HCT116 (cell line): Measurements from ENCODE around the gene CTCFL. TPM values are rescaled to one million over a fixed set of nuclear protein-coding genes. Genes with fewer than 3 reads are reported as not detected.

ENCODE experiments used
- ATAC-seq: fragments of 200-7000 bp; cut with Tn5 transposase; 2 replicates; pipeline ENCODE4 v1.9.1; 2020; ENCODE audit warnings: mild to moderate bottlenecking, moderate library complexity
- BruUV-seq: library from RNA; stranded (reverse); fragments of 400-500 nt; replicated peaks from 2 replicates; lab custom pipeline; 2021; lab: Mats Ljungman, UMichigan
- CTCF ChIA-PET: fragments of 300-600 bp; sonication (Branson Sonifier 250); formaldehyde crosslinking; loops from one replicate; lab custom pipeline; 2021; ENCODE audit warnings: antibody characterized with exemption; lab: Charles Lee
- POLR2A ChIA-PET: fragments of 300-600, 350-600 bp; sonication (Branson Sonifier 250); formaldehyde crosslinking; loops from one replicate; lab custom pipeline; 2021; ENCODE audit warnings: antibody characterized with exemption; lab: Charles Lee
- RAD21 ChIA-PET, 2 experiments: fragments of 300-600 bp; sonication (Branson Sonifier 250); formaldehyde crosslinking; loops; one replicate each; lab custom pipeline; 2023; ENCODE audit warnings: low total read pairs in 2 of 2; ENCODE audit not compliant: uncharacterized antibody in 2 of 2, unreplicated experiment in 2 of 2, low non-redundant PET in 1 of 2; lab: Charles Lee
- DNase-seq: peaks from one replicate; pipeline ENCODE4 v3.0.0-alpha.2; 2010; ENCODE audit warnings: low read depth, low spot score
- H2AFZ ChIP-seq: fragments of 200-600 bp; shearing (Covaris generic), sonication (generic); 2 replicates; pipeline ENCODE4 v1.6.1; 2017; ENCODE audit warnings: low read depth, mixed run types, mixed read lengths, antibody characterized with exemption, low read length; ENCODE audit not compliant: poor library complexity, severe bottlenecking
- H3K27ac ChIP-seq: 2 replicates; pipeline ENCODE4 v1.5.1; 2012; ENCODE audit warnings: low read depth, low read length
- H3K27me3 ChIP-seq: fragments of 200-600 bp; sonication (generic); 2 replicates; pipeline ENCODE4 v1.6.1; 2016; ENCODE audit warnings: mixed run types, low read length, mixed read lengths; ENCODE audit not compliant: insufficient read depth
- H3K36me3 ChIP-seq, 2 experiments: fragments of 200-500 bp in 1 of 2; fragments of 200-600 bp in 1 of 2; sonication (Bioruptor generic) in 1 of 2; sonication (generic) in 1 of 2; 2 replicates each; pipeline versions ENCODE4 v1.5.1 to v1.6.1; 2014 to 2016; ENCODE audit warnings: low read length in 2 of 2, inconsistent platforms in 1 of 2, mixed read lengths in 1 of 2, mixed run types in 1 of 2; ENCODE audit not compliant: insufficient read depth in 2 of 2, control insufficient read depth in 1 of 2
- H3K4me1 ChIP-seq, 2 experiments: fragments of 200-600 bp in 1 of 2; sonication (generic) in 1 of 2; 2 replicates each; pipeline versions ENCODE4 v1.5.1 to v1.6.1; 2012 to 2017; ENCODE audit warnings: low read length in 2 of 2, inconsistent platforms in 1 of 2, mild to moderate bottlenecking in 1 of 2, mixed read lengths in 1 of 2, mixed run types in 1 of 2, moderate library complexity in 1 of 2; ENCODE audit not compliant: insufficient read depth in 2 of 2, control insufficient read depth in 1 of 2
- H3K4me2 ChIP-seq: fragments of 200-600 bp; sonication (generic); 2 replicates; pipeline ENCODE4 v1.6.1; 2017; ENCODE audit warnings: mixed run types, low read length, mixed read lengths
- H3K4me3 ChIP-seq, 2 experiments: fragments of 200-600 bp in 1 of 2; sonication (generic) in 1 of 2; replicated peaks in 1 of 2; 2 replicates each; pipeline ENCODE4 v1.5.1; 2011 to 2016; ENCODE audit warnings: low read length in 2 of 2, control low read depth in 1 of 2, low read depth in 1 of 2, mild to moderate bottlenecking in 1 of 2, mixed read lengths in 1 of 2, mixed run types in 1 of 2
- H3K79me2 ChIP-seq: fragments of 200-600 bp; sonication (generic); 2 replicates; pipeline ENCODE4 v1.6.1; 2017; ENCODE audit warnings: mild to moderate bottlenecking, mixed run types, low read length, moderate library complexity, mixed read lengths; ENCODE audit not compliant: insufficient read depth
- H3K9ac ChIP-seq: fragments of 200-600 bp; sonication (generic); 2 replicates; pipeline ENCODE4 v1.6.1; 2016; ENCODE audit warnings: low read length, mixed read lengths
- H3K9me2 ChIP-seq: fragments of 200-600 bp; sonication (generic), shearing (Covaris generic); 2 replicates; pipeline ENCODE4 v1.6.1; 2017; ENCODE audit warnings: mixed run types, mild to moderate bottlenecking, moderate library complexity; ENCODE audit not compliant: insufficient read depth
- H3K9me3 ChIP-seq, 2 experiments: fragments of 200-500 bp in 1 of 2; fragments of 200-600 bp in 1 of 2; sonication (Bioruptor generic) in 1 of 2; sonication (generic) in 1 of 2; 2 replicates each; pipeline ENCODE4 v1.6.1; 2014 to 2017; ENCODE audit warnings: low read length in 2 of 2, mixed read lengths in 2 of 2, inconsistent platforms in 1 of 2, low read depth in 1 of 2, mild to moderate bottlenecking in 1 of 2, mixed run types in 1 of 2, moderate library complexity in 1 of 2; ENCODE audit not compliant: control insufficient read depth in 1 of 2, insufficient read depth in 1 of 2
- H4K20me1 ChIP-seq: fragments of 200-600 bp; sonication (generic), shearing (Covaris generic); 2 replicates; pipeline ENCODE4 v1.6.1; 2017; ENCODE audit warnings: mixed run types, mild to moderate bottlenecking, moderate library complexity; ENCODE audit not compliant: insufficient read depth
- CBX3 ChIP-seq: IDR thresholded peaks from 2 replicates; pipeline ENCODE4 v1.6.1; 2012; ENCODE audit warnings: low read depth
- CEBPB ChIP-seq: IDR thresholded peaks from 2 replicates; pipeline ENCODE4 v1.6.1; 2012; ENCODE audit warnings: low read depth
- EGR1 ChIP-seq: IDR thresholded peaks from 2 replicates; pipeline ENCODE4 v1.6.1; 2012; ENCODE audit warnings: low read depth
- ELF1 ChIP-seq: IDR thresholded peaks from 2 replicates; pipeline ENCODE4 v1.6.1; 2012; ENCODE audit warnings: low read depth, borderline replicate concordance
- EZH2 ChIP-seq: fragments of 200-600 bp; sonication (generic); IDR thresholded peaks from 2 replicates; pipeline ENCODE4 v1.6.1; 2017; ENCODE audit warnings: antibody characterized with exemption, mixed run types
- EZH2phosphoT487 ChIP-seq: fragments of 200-600 bp; IDR thresholded peaks from 2 replicates; pipeline ENCODE4 v1.6.1; 2018; ENCODE audit warnings: antibody characterized with exemption, borderline replicate concordance
- FOSL1 ChIP-seq: IDR thresholded peaks from 2 replicates; pipeline ENCODE4 v1.6.1; 2012; ENCODE audit warnings: low read depth
- POLR2AphosphoS5 ChIP-seq: IDR thresholded peaks from 2 replicates; pipeline ENCODE4 v1.6.1; 2011; ENCODE audit warnings: mild to moderate bottlenecking, low read depth, low read length, moderate library complexity
- RAD21 ChIP-seq: IDR thresholded peaks from 2 replicates; pipeline ENCODE4 v1.6.1; 2012; ENCODE audit warnings: low read depth, mild to moderate bottlenecking
- SIN3A ChIP-seq: IDR thresholded peaks from 2 replicates; pipeline ENCODE4 v1.6.1; 2012; ENCODE audit warnings: low read depth
- SP1 ChIP-seq: IDR thresholded peaks from 2 replicates; pipeline ENCODE4 v1.6.1; 2012; ENCODE audit warnings: low read depth
- TCF7L2 ChIP-seq: IDR thresholded peaks from 2 replicates; pipeline ENCODE4 v1.7.0; 2011; ENCODE audit warnings: borderline replicate concordance, inconsistent platforms; ENCODE audit not compliant: insufficient read depth, insufficient read length; ENCODE audit errors: extremely low read depth
- YY1 ChIP-seq: IDR thresholded peaks from 2 replicates; pipeline ENCODE4 v1.6.1; 2011; ENCODE audit warnings: low read length, low read depth, moderate library complexity, mild to moderate bottlenecking; ENCODE audit not compliant: insufficient replicate concordance; ENCODE audit errors: extremely low read depth
- ZFX ChIP-seq: fragments of 450-650 bp; IDR thresholded peaks from 2 replicates; pipeline ENCODE4 v1.6.1; 2017
- intact Hi-C: fragments of 100-400 bp; cut with micrococcal nuclease; formaldehyde crosslinking; loops from 2 replicates; pipeline ENCODE4 v1.10.0; 2022
- total RNA-seq: library from RNA; stranded (reverse); gene quantifications from one replicate; pipeline ENCODE4 v1.2.1, GENCODE V29; 2021; ENCODE audit not compliant: unreplicated experiment
- TF ChIP-seq, protein P1 (sequence below): IDR thresholded peaks from 2 replicates; pipeline ENCODE4 v1.6.1; 2012; ENCODE audit warnings: low read depth
- TF ChIP-seq, protein P2 (sequence below): IDR thresholded peaks from 2 replicates; pipeline ENCODE4 v1.6.1; 2012
- TF ChIP-seq, protein P3 (sequence below): IDR thresholded peaks from 2 replicates; pipeline ENCODE4 v1.6.1; 2012

Gene CTCFL
- total RNA-seq, 1 experiment from 2014 or later = 0.34 TPM

DNA sequence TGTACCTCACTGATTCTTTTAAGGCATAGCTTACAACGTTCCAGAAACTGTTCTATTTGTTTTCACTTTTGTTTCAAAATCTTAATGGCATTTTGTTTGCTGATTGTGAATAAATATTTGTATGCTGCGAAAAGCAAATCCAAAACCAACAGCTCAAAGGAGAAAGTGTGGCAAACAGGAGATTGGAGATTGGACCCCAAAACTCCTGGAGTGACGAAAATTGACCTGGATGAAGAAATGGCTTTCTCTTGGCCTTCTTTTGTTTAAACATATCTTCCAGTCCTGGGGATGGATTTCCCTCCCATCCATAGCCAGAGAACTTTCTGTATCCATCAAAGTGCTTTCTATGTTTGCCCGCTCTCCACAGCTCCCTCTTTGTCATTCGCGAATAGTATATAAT, 2.8 kb upstream of the CTCFL start:
- H4K20me1 ChIP-seq = no peaks in the 10 kb centered on the region
- ATAC-seq = no peak
- no peak overlapping the region for H2AFZ ChIP-seq
- POLR2A ChIA-PET = no interaction called here
- no peak overlapping the region for H3K4me3 ChIP-seq
- intact Hi-C loops = no loop called here
- no peak for TF ChIP-seq ZFX
- TF ChIP-seq, protein P1, sequence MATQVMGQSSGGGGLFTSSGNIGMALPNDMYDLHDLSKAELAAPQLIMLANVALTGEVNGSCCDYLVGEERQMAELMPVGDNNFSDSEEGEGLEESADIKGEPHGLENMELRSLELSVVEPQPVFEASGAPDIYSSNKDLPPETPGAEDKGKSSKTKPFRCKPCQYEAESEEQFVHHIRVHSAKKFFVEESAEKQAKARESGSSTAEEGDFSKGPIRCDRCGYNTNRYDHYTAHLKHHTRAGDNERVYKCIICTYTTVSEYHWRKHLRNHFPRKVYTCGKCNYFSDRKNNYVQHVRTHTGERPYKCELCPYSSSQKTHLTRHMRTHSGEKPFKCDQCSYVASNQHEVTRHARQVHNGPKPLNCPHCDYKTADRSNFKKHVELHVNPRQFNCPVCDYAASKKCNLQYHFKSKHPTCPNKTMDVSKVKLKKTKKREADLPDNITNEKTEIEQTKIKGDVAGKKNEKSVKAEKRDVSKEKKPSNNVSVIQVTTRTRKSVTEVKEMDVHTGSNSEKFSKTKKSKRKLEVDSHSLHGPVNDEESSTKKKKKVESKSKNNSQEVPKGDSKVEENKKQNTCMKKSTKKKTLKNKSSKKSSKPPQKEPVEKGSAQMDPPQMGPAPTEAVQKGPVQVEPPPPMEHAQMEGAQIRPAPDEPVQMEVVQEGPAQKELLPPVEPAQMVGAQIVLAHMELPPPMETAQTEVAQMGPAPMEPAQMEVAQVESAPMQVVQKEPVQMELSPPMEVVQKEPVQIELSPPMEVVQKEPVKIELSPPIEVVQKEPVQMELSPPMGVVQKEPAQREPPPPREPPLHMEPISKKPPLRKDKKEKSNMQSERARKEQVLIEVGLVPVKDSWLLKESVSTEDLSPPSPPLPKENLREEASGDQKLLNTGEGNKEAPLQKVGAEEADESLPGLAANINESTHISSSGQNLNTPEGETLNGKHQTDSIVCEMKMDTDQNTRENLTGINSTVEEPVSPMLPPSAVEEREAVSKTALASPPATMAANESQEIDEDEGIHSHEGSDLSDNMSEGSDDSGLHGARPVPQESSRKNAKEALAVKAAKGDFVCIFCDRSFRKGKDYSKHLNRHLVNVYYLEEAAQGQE = no peak
- no peak for TF ChIP-seq EGR1
- TF ChIP-seq POLR2AphosphoS5 = no peak
- no peak for TF ChIP-seq SIN3A
- no peak for TF ChIP-seq CEBPB
- TF ChIP-seq, protein P2, sequence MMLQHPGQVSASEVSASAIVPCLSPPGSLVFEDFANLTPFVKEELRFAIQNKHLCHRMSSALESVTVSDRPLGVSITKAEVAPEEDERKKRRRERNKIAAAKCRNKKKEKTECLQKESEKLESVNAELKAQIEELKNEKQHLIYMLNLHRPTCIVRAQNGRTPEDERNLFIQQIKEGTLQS = no peak
- TF ChIP-seq YY1 = no peak
- TF ChIP-seq CBX3 = no peak
- TF ChIP-seq ELF1 = no peak
- TF ChIP-seq EZH2phosphoT487 = no peak
- TF ChIP-seq RAD21 = no peak
- no peak for TF ChIP-seq TCF7L2
- no peak for TF ChIP-seq SP1
- TF ChIP-seq, protein P3, sequence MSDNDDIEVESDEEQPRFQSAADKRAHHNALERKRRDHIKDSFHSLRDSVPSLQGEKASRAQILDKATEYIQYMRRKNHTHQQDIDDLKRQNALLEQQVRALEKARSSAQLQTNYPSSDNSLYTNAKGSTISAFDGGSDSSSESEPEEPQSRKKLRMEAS = no peak
- TF ChIP-seq EZH2 = no peak
- TF ChIP-seq FOSL1 = no peak
- TF ChIP-seq, all 23 proteins: peak for 0
- H3K4me1 ChIP-seq = no peaks in the 10 kb centered on the region
- CTCF ChIA-PET = interaction anchor here (1.1 kb wide), 1 partner anchor 41 kb away, joined by 3 read pairs; no protein-coding TSS in a partner anchor
- H3K4me2 ChIP-seq = no peak overlapping the region
- no peaks in the 10 kb centered on the region for H3K79me2 ChIP-seq
- H3K9me3 ChIP-seq = no peaks in the 10 kb centered on the region
- no peaks in the 10 kb centered on the region for H3K9me2 ChIP-seq
- H3K27ac ChIP-seq = no peak overlapping the region
- RAD21 ChIA-PET = no interaction called here
- no peak overlapping the region for H3K9ac ChIP-seq
- no peak for DNase-seq
- no TSS peak for BruUV-seq
- no peaks in the 10 kb centered on the region for H3K36me3 ChIP-seq
- 0 out of 2 replicates have a peak, but pooled peaks cover 1% of the 10 kb centered on the region for H3K27me3 ChIP-seq
